Spleen (tissue), 11 donors: ENCODE data around the gene WAPL. TPM values are rescaled to one million over a fixed set of nuclear protein-coding genes. Genes with fewer than 3 reads are reported as not detected.
"Not testable (repeated sequence)": the region's sequence is repeated elsewhere in the genome, so short reads cannot be mapped to it uniquely, and the experiment has no call there.

Source experiments
- DNase-seq: peaks from one replicate; pipeline ENCODE4 v3.0.0-alpha.2; 2020
- H3K27ac ChIP-seq, 8 donors: fragments of 200-600 bp; sonication (generic) in 7 of 8; 1 replicate in 4 of 8; 2 replicates in 4 of 8; pipeline versions ENCODE4 v1.5.0 to v1.8.0; 2016 to 2021; ENCODE audit warnings: inconsistent platforms in 4 of 8, mild to moderate bottlenecking in 4 of 8, moderate library complexity in 1 of 8
- H3K27me3 ChIP-seq, 7 donors: fragments of 200-600 bp; sonication (generic) in 6 of 7; replicated peaks in 1 of 7; 1 replicate in 4 of 7; 2 replicates in 3 of 7; pipeline versions ENCODE4 v1.5.0 to v1.8.0; 2016 to 2021; ENCODE audit warnings: inconsistent platforms in 3 of 7, mild to moderate bottlenecking in 1 of 7
- H3K36me3 ChIP-seq, 6 donors: fragments of 200-600 bp; sonication (generic) in 5 of 6; 1 replicate in 4 of 6; 2 replicates in 2 of 6; pipeline versions ENCODE4 v1.5.0 to v1.8.0; 2016 to 2021; ENCODE audit warnings: inconsistent platforms in 2 of 6
- H3K4me1 ChIP-seq, 6 donors: fragments of 200-600 bp; sonication (generic) in 5 of 6; 1 replicate in 3 of 6; 2 replicates in 3 of 6; pipeline versions ENCODE4 v1.5.0 to v1.8.0; 2016 to 2021; ENCODE audit warnings: inconsistent platforms in 3 of 6
- H3K4me3 ChIP-seq, 8 donors: fragments of 200-600 bp; sonication (generic) in 7 of 8; 1 replicate in 4 of 8; 2 replicates in 4 of 8; pipeline versions ENCODE4 v1.5.0 to v1.8.0; 2016 to 2021; ENCODE audit warnings: inconsistent platforms in 4 of 8, mild to moderate bottlenecking in 4 of 8, moderate library complexity in 2 of 8
- H3K9me3 ChIP-seq, 8 donors: fragments of 200-600 bp; sonication (generic) in 7 of 8; 1 replicate in 4 of 8; 2 replicates in 4 of 8; pipeline versions ENCODE4 v1.5.0 to v1.8.0; 2016 to 2021; ENCODE audit warnings: inconsistent platforms in 4 of 8
- POLR2A ChIP-seq, 3 donors: fragments of 450-650 bp; IDR thresholded peaks; one replicate each; pipeline ENCODE4 v1.5.1; 2017; ENCODE audit warnings: antibody characterized with exemption in 3 of 3, mild to moderate bottlenecking in 1 of 3
- POLR2AphosphoS5 ChIP-seq, 3 donors: sonication (generic); formaldehyde crosslinking; IDR thresholded peaks; one replicate each; pipeline ENCODE4 v1.5.1; 2017; ENCODE audit warnings: antibody characterized with exemption in 3 of 3
- WGBS, 5 donors: extraction: QIAGEN DNeasy Blood & Tissue Kit in 3 of 5; methylation state at CpG; one replicate each; pipeline versions ENCODE4 v1.1.5 to v1.1.7; 2013 to 2018; 5-methylcytosine and 5-hydroxymethylcytosine counted together
- intact Hi-C: fragments of 100-400 bp; cut with DNase I; formaldehyde crosslinking; loops from one replicate; pipeline ENCODE4 v1.15.0; 2023; ENCODE audit warnings: low total_unique reads
- polyA plus RNA-seq, 3 donors: library from polyadenylated mRNA; stranded (reverse); fragments of 200-250 nt; gene quantifications; one replicate each; pipeline ENCODE4 v1.2.1, GENCODE V29; 2013
- total RNA-seq, 7 donors: library from RNA; depleted of rRNA in 3 of 7; stranded (reverse); fragments of >200 nt in 3 of 7; fragmentation: NEBNext Ultra II Directional in 4 of 7; extraction: Animal tissue kit (Norgen Biotek cat#: 25700) in 4 of 7; gene quantifications; one replicate each; pipeline versions ENCODE4 v1.1.0 to v1.2.1, GENCODE V29; 2016 to 2021
- TF ChIP-seq, protein P1 (sequence below), 11 experiments: fragments of 200-600 bp in 7 of 11; fragments of 450-650 bp in 4 of 11; sonication (generic) in 4 of 11; IDR thresholded peaks in 8 of 11; conservative IDR thresholded peaks in 3 of 11; 1 replicate in 7 of 11; 2 replicates in 4 of 11; pipeline versions ENCODE4 v1.4.0 to v1.8.0; 2016 to 2021; ENCODE audit warnings: antibody characterized with exemption in 11 of 11, inconsistent platforms in 4 of 11, mild to moderate bottlenecking in 1 of 11
- donor health status: healthy with polysubstance abuse.
- donor health status: DM: no; HTN: no; CAD: no; lungs with moderate emphysema.
- donor health status: DM: no; HTN: no; CAD: no.
- donor health status: Bipolar disorder and iron deficiency.
- donor health status: healthy.
- donor health status: DM: no; HTN: no; CAD: no.
- donor health status: DM: yes; HTN: yes; CAD: no.

Gene WAPL
- total and polyA plus RNA-seq, 10 donors: 13.6 to 59.1 (median 43.0) TPM

DNA sequence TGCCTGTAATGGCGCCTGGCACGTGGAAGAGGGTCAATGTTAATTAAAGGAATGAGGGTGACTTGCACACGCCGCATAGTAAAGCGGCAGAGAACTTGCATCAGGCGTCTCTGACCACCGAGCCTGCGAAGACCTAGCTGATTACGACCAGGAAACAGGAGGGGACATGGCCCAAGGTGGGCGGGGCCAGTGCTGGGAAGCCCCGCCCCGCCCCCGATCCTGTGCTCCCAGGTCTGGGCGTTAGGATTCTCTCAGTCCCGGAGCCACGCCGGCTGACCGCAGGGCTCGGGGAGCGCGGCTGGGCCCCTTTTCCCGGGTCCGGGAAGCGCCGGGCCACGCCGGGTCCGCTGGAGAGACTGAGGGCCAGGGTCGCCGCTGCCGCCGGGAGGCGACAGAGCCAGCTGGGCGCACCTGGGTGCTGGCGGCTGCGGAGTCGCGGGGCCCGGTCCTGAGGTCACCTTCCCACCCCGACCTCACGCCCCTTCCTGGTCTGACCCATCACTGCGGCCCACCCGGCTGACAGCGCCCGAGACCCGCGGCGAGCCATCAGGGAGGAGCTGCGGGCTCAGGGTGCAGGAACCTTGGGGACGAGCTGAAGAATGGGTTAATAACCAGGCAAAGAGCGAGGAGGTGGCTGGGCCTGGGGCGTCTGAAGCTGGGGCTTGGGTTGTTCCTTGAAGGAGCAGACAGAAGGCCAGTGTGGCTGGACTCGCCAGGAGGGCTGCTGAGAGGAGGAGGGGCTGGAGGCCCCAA lies 132.0 kb downstream of the WAPL start:
- TF ChIP-seq POLR2A (IDR thresholded peaks at IDR 0.05): no peak
- TF ChIP-seq, protein P1, sequence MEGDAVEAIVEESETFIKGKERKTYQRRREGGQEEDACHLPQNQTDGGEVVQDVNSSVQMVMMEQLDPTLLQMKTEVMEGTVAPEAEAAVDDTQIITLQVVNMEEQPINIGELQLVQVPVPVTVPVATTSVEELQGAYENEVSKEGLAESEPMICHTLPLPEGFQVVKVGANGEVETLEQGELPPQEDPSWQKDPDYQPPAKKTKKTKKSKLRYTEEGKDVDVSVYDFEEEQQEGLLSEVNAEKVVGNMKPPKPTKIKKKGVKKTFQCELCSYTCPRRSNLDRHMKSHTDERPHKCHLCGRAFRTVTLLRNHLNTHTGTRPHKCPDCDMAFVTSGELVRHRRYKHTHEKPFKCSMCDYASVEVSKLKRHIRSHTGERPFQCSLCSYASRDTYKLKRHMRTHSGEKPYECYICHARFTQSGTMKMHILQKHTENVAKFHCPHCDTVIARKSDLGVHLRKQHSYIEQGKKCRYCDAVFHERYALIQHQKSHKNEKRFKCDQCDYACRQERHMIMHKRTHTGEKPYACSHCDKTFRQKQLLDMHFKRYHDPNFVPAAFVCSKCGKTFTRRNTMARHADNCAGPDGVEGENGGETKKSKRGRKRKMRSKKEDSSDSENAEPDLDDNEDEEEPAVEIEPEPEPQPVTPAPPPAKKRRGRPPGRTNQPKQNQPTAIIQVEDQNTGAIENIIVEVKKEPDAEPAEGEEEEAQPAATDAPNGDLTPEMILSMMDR (IDR thresholded peaks at IDR 0.05 in 8 of 11, conservative IDR thresholded peaks at IDR 0.05 in 3 of 11): peak in 1 of 11 experiments; percentile 22
- WGBS, 5 donors: 17 to 20% (median 18%) methylated on average over 39 to 53 of the region's 53 CpGs
- Histone ChIP-seq H3K4me1 (peaks cover 0 to 12% (median 8%) of the 10 kb centered on the region in 6 donors), H3K27me3 (peaks cover 0 to 96% (median 51%) of the 10 kb centered on the region in 7 donors), H3K4me3 (peak overlapping the region; percentile 2 to 66 (median 26)), H3K36me3 (no peaks in the 10 kb centered on the region), H3K27ac (no peak overlapping the region), H3K9me3 (no peaks in the 10 kb centered on the region)
- DNase-seq: no peak
- intact Hi-C loops: no loop called here

DNA sequence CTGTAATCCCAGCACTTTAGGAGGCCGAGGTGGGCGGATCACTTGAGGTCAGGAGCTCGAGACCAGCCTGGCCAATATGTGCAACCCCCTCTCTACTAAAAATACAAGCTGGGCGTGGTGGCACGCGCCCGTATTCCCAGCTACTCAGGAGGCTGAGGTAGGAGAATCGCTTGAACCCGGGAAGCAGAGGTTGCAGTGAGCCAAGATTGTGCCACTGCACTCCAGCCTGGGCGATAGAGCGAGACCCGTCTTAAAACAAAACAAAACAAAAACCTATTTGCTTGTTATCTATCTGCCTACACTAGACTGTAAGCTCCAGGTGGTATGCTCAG lies 132.5 kb downstream of the WAPL start:
- intact Hi-C loops, H3K36me3 ChIP-seq, DNase-seq, H3K27ac ChIP-seq, H3K9me3 ChIP-seq: not testable (repeated sequence)
- 33 to 44% (median 42%) methylated on average over 12 of the region's 12 CpGs for WGBS, 5 donors
- H3K4me1 ChIP-seq: peaks cover 0 to 12% (median 8%) of the 10 kb centered on the region in 6 donors
- peak overlapping the region in 7 of 8 donors; percentile 2 to 66 (median 29) for H3K4me3 ChIP-seq
- H3K27me3 ChIP-seq: peaks cover 0 to 96% (median 51%) of the 10 kb centered on the region in 7 donors

DNA sequence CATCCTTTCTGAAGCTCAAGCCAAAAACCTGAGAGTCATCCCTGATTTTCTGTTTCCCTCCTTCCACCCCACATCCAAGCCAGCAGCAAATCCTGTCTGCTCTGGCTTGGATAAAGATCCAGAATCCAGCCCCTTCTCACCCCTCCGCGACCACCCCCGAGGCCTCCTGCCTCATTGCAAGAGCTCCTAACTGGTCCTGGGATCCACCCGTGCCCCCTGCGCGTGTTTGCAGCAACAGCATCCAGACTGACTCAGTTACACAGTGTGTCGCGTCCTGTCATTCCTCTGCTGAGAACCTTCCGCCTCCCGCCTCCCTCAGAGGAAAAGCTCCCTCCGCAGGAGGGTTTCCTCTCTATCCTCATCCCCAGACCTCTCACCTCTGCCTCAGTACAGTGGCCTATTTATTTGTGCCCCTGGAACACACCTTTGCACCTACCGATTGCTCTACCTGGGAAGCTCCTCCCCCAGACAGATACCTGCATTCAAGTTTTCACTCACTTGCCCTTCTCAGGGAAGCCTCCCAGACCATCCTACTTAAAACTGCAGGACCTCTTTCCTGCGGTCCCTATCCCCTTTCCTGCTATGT lies 133.4 kb downstream of the WAPL start:
- peaks cover 0 to 94% (median 51%) of the 10 kb centered on the region in 7 donors for H3K27me3 ChIP-seq
- TF ChIP-seq POLR2A (IDR thresholded peaks at IDR 0.05) (no peak), POLR2AphosphoS5 (IDR thresholded peaks at IDR 0.05) (no peak)
- TF ChIP-seq, protein P1 (IDR thresholded peaks at IDR 0.05 in 8 of 11, conservative IDR thresholded peaks at IDR 0.05 in 3 of 11): no peak
- H3K4me3 ChIP-seq: no peak overlapping the region
- intact Hi-C loops: no loop called here
- H3K36me3 ChIP-seq: no peaks in the 10 kb centered on the region
- H3K4me1 ChIP-seq: peaks cover 0 to 12% (median 8%) of the 10 kb centered on the region in 6 donors
- H3K27ac ChIP-seq: no peak overlapping the region
- 44 to 59% (median 53%) methylated on average over 13 of the region's 13 CpGs for WGBS, 5 donors
- no peak for DNase-seq
- H3K9me3 ChIP-seq: no peaks in the 10 kb centered on the region

DNA sequence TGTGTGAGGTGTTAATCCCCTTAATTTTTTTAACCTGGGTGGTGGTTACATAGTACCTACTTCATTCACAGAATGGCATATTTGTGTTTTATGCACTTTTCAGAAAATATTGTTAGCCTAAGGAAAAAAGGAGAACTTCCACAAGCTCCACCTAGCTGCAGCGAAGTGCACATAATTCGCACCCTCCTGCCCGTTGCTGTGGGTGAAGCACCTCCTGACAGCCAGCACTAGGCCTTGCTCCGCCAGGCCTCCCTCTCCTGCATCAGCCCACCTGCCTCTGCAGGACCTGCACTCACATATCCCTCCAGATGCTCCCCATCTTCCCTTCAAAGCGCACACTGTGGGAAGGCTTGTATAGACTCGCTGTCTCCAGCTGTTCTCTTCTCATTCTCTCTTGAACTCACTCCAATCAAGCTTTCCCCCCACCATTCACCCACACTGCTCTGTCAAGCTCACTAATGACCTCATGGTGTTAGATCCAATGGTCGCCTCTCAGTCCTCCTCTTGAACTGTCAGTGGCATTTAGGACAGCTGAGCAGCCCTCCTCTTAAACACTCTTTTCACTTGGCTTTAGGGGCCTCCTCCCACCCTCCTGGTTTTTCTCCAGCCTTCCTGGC lies 134.3 kb downstream of the WAPL start:
- DNase-seq: no peak
- intact Hi-C loops: no loop called here
- no peak for TF ChIP-seq POLR2A (IDR thresholded peaks at IDR 0.05)
- TF ChIP-seq POLR2AphosphoS5 (IDR thresholded peaks at IDR 0.05): no peak
- TF ChIP-seq, protein P1 (IDR thresholded peaks at IDR 0.05 in 8 of 11, conservative IDR thresholded peaks at IDR 0.05 in 3 of 11): no peak
- 50 to 59% (median 56%) methylated on average over 7 of the region's 7 CpGs for WGBS, 5 donors
- no peaks in the 10 kb centered on the region for H3K9me3 ChIP-seq
- H3K27me3 ChIP-seq: peaks cover 0 to 88% (median 45%) of the 10 kb centered on the region in 7 donors
- H3K36me3 ChIP-seq: no peaks in the 10 kb centered on the region
- H3K27ac ChIP-seq: no peak overlapping the region
- peaks cover 0 to 12% (median 8%) of the 10 kb centered on the region in 6 donors for H3K4me1 ChIP-seq
- H3K4me3 ChIP-seq: no peak overlapping the region
